CD4-positive, alpha-beta T cell treated with Interleukin-6 for 4 hours (primary cell): ENCODE measurements around the gene TRAPPC10.

ENCODE experiments used
- DNase-seq: peaks from one replicate; pipeline ENCODE4 v3.0.0-alpha.2; 2020; ENCODE audit warnings: mixed read lengths

Gene TRAPPC10

GRCh38 chr21:44005071-44005470 is 7.0 kb upstream of the TRAPPC10 start:
- no peak for DNase-seq

- no peak for DNase-seq
Observed at GRCh38 chr21:44005593-44005992, 6.5 kb upstream of the TRAPPC10 start.

- no peak for DNase-seq
Observed at GRCh38 chr21:44006017-44006619, 6.0 kb upstream of the TRAPPC10 start.

GRCh38 chr21:44006656-44007055 is 5.5 kb upstream of the TRAPPC10 start:
- no peak for DNase-seq

- no peak for DNase-seq
Observed at GRCh38 chr21:44010429-44010828, 1.7 kb upstream of the TRAPPC10 start.

GRCh38 chr21:44011123-44011522 is 986 bp upstream of the TRAPPC10 start:
- no peak for DNase-seq

- peak; percentile 86 for DNase-seq
Observed at GRCh38 chr21:44012474-44013379, 618 bp downstream of the TRAPPC10 start.

- peak; percentile 56 for DNase-seq
Observed at GRCh38 chr21:44013380-44014088, 1.4 kb downstream of the TRAPPC10 start.

- DNase-seq = no peak
Observed at GRCh38 chr21:44017601-44018000, 5.5 kb downstream of the TRAPPC10 start.

- no peak for DNase-seq
Observed at GRCh38 chr21:44018127-44018526, 6.0 kb downstream of the TRAPPC10 start.

GRCh38 chr21:44018813-44019567 is 6.9 kb downstream of the TRAPPC10 start:
- DNase-seq = peak; percentile 29

GRCh38 chr21:44019568-44019958 is 7.5 kb downstream of the TRAPPC10 start:
- no peak for DNase-seq

GRCh38 chr21:44020551-44020950 is 8.4 kb downstream of the TRAPPC10 start:
- DNase-seq = no peak

- DNase-seq = no peak
Observed at GRCh38 chr21:44021064-44021463, 9.0 kb downstream of the TRAPPC10 start.

GRCh38 chr21:44024257-44024656 is 12.1 kb downstream of the TRAPPC10 start:
- DNase-seq = no peak

GRCh38 chr21:44024887-44025353 is 12.8 kb downstream of the TRAPPC10 start:
- DNase-seq = no peak

GRCh38 chr21:44027607-44028286 is 15.6 kb downstream of the TRAPPC10 start:
- DNase-seq = no peak

- DNase-seq = no peak
Observed at GRCh38 chr21:44028287-44028659, 16.2 kb downstream of the TRAPPC10 start.

- DNase-seq = no peak
Observed at GRCh38 chr21:44029460-44030087, 17.5 kb downstream of the TRAPPC10 start.

- no peak for DNase-seq
Observed at GRCh38 chr21:44035244-44035643, 23.1 kb downstream of the TRAPPC10 start.

GRCh38 chr21:44038063-44038462 is 26.0 kb downstream of the TRAPPC10 start:
- DNase-seq = no peak

GRCh38 chr21:44039828-44040227 is 27.7 kb downstream of the TRAPPC10 start:
- no peak for DNase-seq
